Stromal cell of bone marrow (primary cell): Measurements from ENCODE around the gene MSX1.

Source experiments
- DNase-seq: peaks from one replicate; pipeline ENCODE4 v3.0.0-alpha.2; 2012; ENCODE audit warnings: low read depth

The MSX1 gene

DNA sequence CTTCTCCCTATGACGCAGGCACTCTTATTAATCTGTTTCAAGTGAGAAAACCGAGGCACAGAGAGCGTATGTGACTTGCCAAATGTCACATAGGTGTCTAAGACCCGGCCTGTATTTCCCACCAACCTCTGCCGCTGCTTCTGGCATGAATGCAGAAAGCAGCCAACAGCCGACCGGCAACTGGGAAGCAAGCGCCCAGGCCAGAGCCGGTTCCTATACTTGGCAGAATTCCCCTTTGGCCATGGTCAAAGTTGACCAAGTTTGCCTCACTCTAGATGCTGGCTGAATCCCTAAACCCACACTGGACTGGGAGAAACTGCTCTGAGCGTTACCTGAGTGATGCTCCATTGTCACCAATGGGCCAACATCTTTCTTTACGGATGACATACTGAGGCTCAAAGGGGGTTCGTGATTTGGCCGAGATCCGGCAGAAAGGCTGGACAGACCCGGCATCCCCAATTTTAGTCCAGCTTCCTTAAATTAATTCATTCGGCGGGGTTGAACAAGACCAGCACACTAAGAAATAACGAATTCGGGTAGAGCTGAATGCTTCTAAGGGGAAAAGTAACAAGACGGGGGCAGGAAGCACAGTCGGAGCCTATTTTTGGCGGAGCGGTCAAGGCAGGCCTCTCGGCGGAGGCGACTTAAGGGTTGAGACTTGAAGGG is 11.2 kb downstream of the MSX1 start:
- DNase-seq: no peak

- no peak for DNase-seq
Observed at GRCh38 chr4:4871242-4871572, 11.7 kb downstream of the MSX1 start.

GRCh38 chr4:4871573-4872313 is 12.3 kb downstream of the MSX1 start:
- no peak for DNase-seq

GRCh38 chr4:4872314-4872903 is 12.9 kb downstream of the MSX1 start:
- DNase-seq: no peak

DNA sequence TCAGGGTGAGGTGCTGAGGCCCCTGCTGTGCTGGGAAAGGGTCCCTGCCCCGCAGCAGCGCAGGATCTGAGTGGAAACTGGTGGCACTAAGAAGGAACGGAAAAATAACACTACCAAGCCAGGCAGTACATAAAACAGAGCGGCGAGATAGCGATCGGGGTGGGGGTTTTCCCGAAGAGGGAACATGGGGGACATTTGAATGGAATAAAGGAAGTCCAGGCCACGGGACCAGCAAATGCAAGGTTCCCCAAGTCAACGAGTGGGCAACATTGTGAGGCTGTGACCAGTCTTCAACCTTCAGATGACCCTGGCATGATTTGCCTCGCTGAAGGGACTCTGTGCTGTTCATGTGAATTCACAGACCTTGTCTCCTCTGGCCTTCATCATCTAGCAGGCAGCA is 13.7 kb downstream of the MSX1 start:
- no peak for DNase-seq

GRCh38 chr4:4874254-4874653 is 14.8 kb downstream of the MSX1 start:
- DNase-seq: no peak

- no peak for DNase-seq
Observed at GRCh38 chr4:4875147-4875546, 15.7 kb downstream of the MSX1 start.

- DNase-seq: no peak
Observed at GRCh38 chr4:4875611-4876010, 16.1 kb downstream of the MSX1 start.

- no peak for DNase-seq
Observed at GRCh38 chr4:4876945-4877661, 17.6 kb downstream of the MSX1 start.

- DNase-seq: no peak
Observed at GRCh38 chr4:4880492-4880891, 21.0 kb downstream of the MSX1 start.

DNA sequence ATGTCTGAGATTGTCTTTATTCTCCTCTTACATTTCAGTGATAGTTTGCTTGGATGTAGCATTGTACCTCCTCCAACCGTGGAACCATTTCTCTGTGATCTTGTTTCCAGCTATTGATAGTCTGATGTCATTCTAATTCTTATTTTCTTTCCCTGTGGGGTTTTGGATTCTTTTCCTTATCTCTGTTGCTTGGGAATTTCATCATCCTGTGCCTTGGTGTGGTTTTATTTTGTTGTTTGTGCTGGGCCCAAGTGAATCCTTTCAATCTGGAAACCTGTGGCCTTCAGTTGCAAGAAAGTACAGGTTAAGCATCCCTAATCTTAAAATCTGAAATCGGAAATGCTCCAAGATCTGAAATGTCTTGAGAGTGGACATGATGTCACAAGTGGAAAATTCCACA is 22.0 kb downstream of the MSX1 start:
- no peak for DNase-seq

- no peak for DNase-seq
Observed at GRCh38 chr4:4884611-4885010, 25.1 kb downstream of the MSX1 start.

DNA sequence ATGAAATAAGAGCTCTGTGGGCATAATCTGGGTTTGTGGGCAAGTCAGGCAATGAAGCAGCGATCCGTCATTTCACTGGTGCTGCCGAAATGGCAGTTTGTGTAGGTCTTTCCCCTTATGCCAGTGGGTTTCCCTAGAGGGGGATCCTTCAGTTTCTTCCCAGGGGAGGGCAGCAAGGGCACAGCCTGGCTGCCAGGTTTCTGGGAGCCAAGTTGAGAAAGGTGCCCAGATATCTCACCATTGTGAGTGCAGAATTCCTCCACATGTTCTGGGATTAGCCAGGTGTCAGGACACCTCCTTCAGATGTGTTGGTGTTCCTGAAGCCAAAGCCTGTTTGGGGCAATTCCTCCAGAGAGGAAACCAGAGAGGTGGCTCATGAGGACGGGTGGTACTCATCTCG is 28.0 kb downstream of the MSX1 start:
- no peak for DNase-seq

DNA sequence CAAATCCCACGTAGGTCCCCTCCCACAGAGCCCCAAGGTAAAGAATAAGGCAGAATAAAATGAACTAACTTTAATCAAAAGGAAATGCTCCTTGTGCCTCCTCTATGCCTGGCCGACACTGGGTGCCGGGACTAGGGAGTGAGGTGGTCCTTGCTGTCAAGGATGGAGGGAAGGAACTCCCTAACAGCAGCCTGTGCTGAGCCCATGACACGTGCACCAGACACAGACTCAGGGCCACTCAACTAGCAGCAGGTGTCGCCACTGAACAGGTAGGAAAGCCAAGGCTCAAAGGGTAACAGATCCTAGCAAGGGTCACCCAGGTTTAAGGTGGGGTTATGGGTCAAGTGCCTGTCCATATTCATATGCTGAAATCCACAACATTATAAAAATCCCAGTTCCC is 29.2 kb downstream of the MSX1 start:
- DNase-seq: no peak

DNA sequence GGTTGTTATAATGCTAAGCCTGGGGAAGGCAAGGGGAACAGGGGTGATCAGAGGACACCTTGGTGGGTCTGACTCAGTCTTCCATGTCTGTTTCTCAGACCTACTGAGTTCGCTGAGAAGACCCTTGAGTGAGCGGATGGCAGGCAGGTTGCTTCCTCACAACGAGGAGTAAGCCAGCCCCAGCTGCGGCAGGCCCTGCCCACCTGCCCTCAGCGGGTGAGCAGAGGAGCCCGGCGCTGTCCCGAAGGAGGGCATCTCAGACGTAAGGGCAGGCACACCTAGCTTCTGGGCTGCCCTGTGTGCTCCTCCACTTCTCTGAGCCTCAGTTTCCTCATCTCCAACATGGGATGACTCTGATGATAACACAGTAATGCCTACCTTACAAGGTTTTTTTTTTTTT is 30.3 kb downstream of the MSX1 start:
- DNase-seq: no peak

- DNase-seq: no peak
Observed at GRCh38 chr4:4890574-4891255, 31.2 kb downstream of the MSX1 start.

DNA sequence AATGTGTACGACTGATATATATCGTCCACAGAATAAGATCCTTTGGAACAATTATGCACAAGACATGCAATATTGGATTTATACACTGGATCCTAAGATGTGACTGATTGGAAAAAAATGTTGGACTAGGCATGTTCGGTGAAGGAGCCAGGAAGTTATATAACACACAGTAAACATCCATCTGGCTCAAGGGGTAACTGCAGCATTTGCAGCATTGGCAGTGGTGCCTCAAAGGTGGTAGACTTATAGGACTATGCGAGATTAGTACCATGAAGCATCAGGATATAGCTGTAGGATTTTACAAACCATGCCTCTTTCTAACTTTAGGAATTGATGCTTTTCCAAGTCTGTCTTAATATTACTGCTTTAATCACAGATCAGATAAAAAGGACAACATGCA is 34.3 kb downstream of the MSX1 start:
- no peak for DNase-seq

- no peak for DNase-seq
Observed at GRCh38 chr4:4899202-4899925, 39.9 kb downstream of the MSX1 start.

GRCh38 chr4:4901877-4902276 is 42.4 kb downstream of the MSX1 start:
- no peak for DNase-seq

GRCh38 chr4:4912155-4912554 is 52.7 kb downstream of the MSX1 start:
- DNase-seq: no peak

GRCh38 chr4:4913147-4913561 is 53.7 kb downstream of the MSX1 start:
- DNase-seq: no peak
